ENCODE results near the gene TNNI2.
"Not testable (repeated sequence)": the region's sequence is repeated elsewhere in the genome, so short reads cannot be mapped to it uniquely, and the experiment has no call there.

Gene TNNI2

GRCh38 chr11:1803246-1803645, 35.5 kb upstream of the TNNI2 start:
- no peak for TF ChIP-seq CTCF (conservative IDR thresholded peaks at IDR 0.05; ENCODE audit: low read length)
- H3K4me3 ChIP-seq (ENCODE audit: low read length) = no peak overlapping the region
- DNase-seq (ENCODE audit: low read depth) = no peak

GRCh38 chr11:1803835-1804519, 34.8 kb upstream of the TNNI2 start:
- not testable (repeated sequence) for DNase-seq (ENCODE audit: low read depth); H3K4me3 ChIP-seq (ENCODE audit: low read length)

- DNase-seq (ENCODE audit: low read depth) = no peak
- no peak for TF ChIP-seq CTCF (conservative IDR thresholded peaks at IDR 0.05; ENCODE audit: low read length)
- H3K4me3 ChIP-seq (ENCODE audit: low read length) = no peak overlapping the region
Measured at GRCh38 chr11:1805525-1805924, 33.3 kb upstream of the TNNI2 start.

- DNase-seq (ENCODE audit: low read depth) = no peak
- no peak; the same call in 1 of the 2 replicates for TF ChIP-seq CTCF (conservative IDR thresholded peaks at IDR 0.05; ENCODE audit: low read length)
- no peak overlapping the region for H3K4me3 ChIP-seq (ENCODE audit: low read length)
Measured at GRCh38 chr11:1807264-1807995, 31.4 kb upstream of the TNNI2 start.

- TF ChIP-seq CTCF (conservative IDR thresholded peaks at IDR 0.05; ENCODE audit: low read length) = no peak
- DNase-seq (ENCODE audit: low read depth) = no peak
- no peak overlapping the region for H3K4me3 ChIP-seq (ENCODE audit: low read length)
Measured at GRCh38 chr11:1810761-1811160, 28.0 kb upstream of the TNNI2 start.

GRCh38 chr11:1812274-1812673, 26.5 kb upstream of the TNNI2 start:
- no peak for TF ChIP-seq CTCF (conservative IDR thresholded peaks at IDR 0.05; ENCODE audit: low read length)
- H3K4me3 ChIP-seq (ENCODE audit: low read length) = no peak overlapping the region
- DNase-seq (ENCODE audit: low read depth) = no peak

- TF ChIP-seq CTCF (conservative IDR thresholded peaks at IDR 0.05; ENCODE audit: low read length) = no peak
- H3K4me3 ChIP-seq (ENCODE audit: low read length) = no peak overlapping the region
- DNase-seq (ENCODE audit: low read depth) = no peak
Measured at GRCh38 chr11:1812801-1813200, 26.0 kb upstream of the TNNI2 start.

GRCh38 chr11:1813356-1813755, 25.4 kb upstream of the TNNI2 start:
- H3K4me3 ChIP-seq (ENCODE audit: low read length); DNase-seq (ENCODE audit: low read depth): not testable (repeated sequence)

Measured in AG10803 (cell line).